ENCODE measurements around the gene SCYL2. TPM values are rescaled to one million over a fixed set of nuclear protein-coding genes. Genes with fewer than 3 reads are reported as not detected.

SCYL2 gene
- polyA plus RNA-seq, 1 donor from 2014 or later: 101 TPM

- peak; percentile 76 for TF ChIP-seq RAD21 (conservative IDR thresholded peaks at IDR 0.05)
- peak; percentile 73 for TF ChIP-seq SMC3 (conservative IDR thresholded peaks at IDR 0.05; ENCODE audit: poor library complexity)
- no peak for TF ChIP-seq MXI1 (conservative IDR thresholded peaks at IDR 0.05; ENCODE audit: poor library complexity, severe bottlenecking)
- peak; percentile 79 for TF ChIP-seq CTCF (IDR thresholded peaks at IDR 0.05; ENCODE audit: poor library complexity, severe bottlenecking)
- H3K27ac ChIP-seq (ENCODE audit: low read length): no peak overlapping the region
- H3K36me3 ChIP-seq (ENCODE audit: insufficient read depth, low read length): no peaks in the 10 kb centered on the region
- H3K27me3 ChIP-seq (ENCODE audit: insufficient read depth, low read depth, low read length): no peaks in the 10 kb centered on the region
- no peak overlapping the region for H3K9ac ChIP-seq (ENCODE audit: low read length)
- H3F3A ChIP-seq (ENCODE audit: insufficient read depth, low read length, poor library complexity, severe bottlenecking): no peaks in the 10 kb centered on the region
- H2AFZ ChIP-seq (ENCODE audit: low read depth, low read length): no peak overlapping the region
- H3K9me3 ChIP-seq (ENCODE audit: low read length): no peaks in the 10 kb centered on the region
- no peak overlapping the region for H3K4me2 ChIP-seq (ENCODE audit: low read length)
- no peaks in the 10 kb centered on the region for H3K79me2 ChIP-seq (replicated peaks; ENCODE audit: insufficient read depth, low read length)
- H3K4me3 ChIP-seq (ENCODE audit: low read length): no peak overlapping the region
- no peaks in the 10 kb centered on the region for H4K20me1 ChIP-seq (ENCODE audit: insufficient read depth)
- H3K9me2 ChIP-seq (ENCODE audit: insufficient read depth, low read length): no peaks in the 10 kb centered on the region
These were observed 32.2 kb upstream of the SCYL2 start for GRCh38 chr12:100234591-100235304.

GRCh38 chr12:100238801-100239200 is 28.2 kb upstream of the SCYL2 start:
- no peak for TF ChIP-seq EP300 (conservative IDR thresholded peaks at IDR 0.05; ENCODE audit: poor library complexity, severe bottlenecking)
- no peak for TF ChIP-seq EZH2 (IDR thresholded peaks at IDR 0.05; ENCODE audit: borderline replicate concordance, insufficient read depth, low read length, poor library complexity, severe bottlenecking)
- no peak for TF ChIP-seq TAF1 (IDR thresholded peaks at IDR 0.05; ENCODE audit: low read depth)
- no peak for TF ChIP-seq SMC3 (conservative IDR thresholded peaks at IDR 0.05; ENCODE audit: poor library complexity)
- no peak for TF ChIP-seq REST (IDR thresholded peaks at IDR 0.05; ENCODE audit: borderline replicate concordance)
- TF ChIP-seq RAD21 (conservative IDR thresholded peaks at IDR 0.05): no peak
- TF ChIP-seq MXI1 (conservative IDR thresholded peaks at IDR 0.05; ENCODE audit: poor library complexity, severe bottlenecking): no peak
- no peak for TF ChIP-seq POLR2AphosphoS5 (IDR thresholded peaks at IDR 0.05)
- TF ChIP-seq CTCF (IDR thresholded peaks at IDR 0.05; ENCODE audit: poor library complexity, severe bottlenecking): no peak
- Histone ChIP-seq H3K4me3 (ENCODE audit: low read length) (no peak overlapping the region), H2AFZ (ENCODE audit: low read depth, low read length) (no peak overlapping the region)

More at GRCh38 chr12:100238801-100239200, 28.2 kb upstream of the SCYL2 start:
- Histone ChIP-seq H3F3A (ENCODE audit: insufficient read depth, low read length, poor library complexity, severe bottlenecking) (no peaks in the 10 kb centered on the region), H3K9me2 (ENCODE audit: insufficient read depth, low read length) (no peaks in the 10 kb centered on the region), H3K9me3 (ENCODE audit: low read length) (no peaks in the 10 kb centered on the region), H3K79me2 (replicated peaks; ENCODE audit: insufficient read depth, low read length) (no peaks in the 10 kb centered on the region), H3K9ac (ENCODE audit: low read length) (no peak overlapping the region), H3K4me2 (ENCODE audit: low read length) (no peak overlapping the region), H3K27ac (ENCODE audit: low read length) (no peak overlapping the region), H3K36me3 (ENCODE audit: insufficient read depth, low read length) (no peaks in the 10 kb centered on the region), H3K27me3 (ENCODE audit: insufficient read depth, low read depth, low read length) (no peaks in the 10 kb centered on the region), H4K20me1 (ENCODE audit: insufficient read depth) (no peaks in the 10 kb centered on the region)
